ENCODE results near the gene RAB27B. TPM values are rescaled to one million over a fixed set of nuclear protein-coding genes. Genes with fewer than 3 reads are reported as not detected.
"Not testable (repeated sequence)": the region's sequence is repeated elsewhere in the genome, so short reads cannot be mapped to it uniquely, and the experiment has no call there.

RAB27B gene
- total RNA-seq, 1 donor from 2014 or later = 3.4 TPM

DNA sequence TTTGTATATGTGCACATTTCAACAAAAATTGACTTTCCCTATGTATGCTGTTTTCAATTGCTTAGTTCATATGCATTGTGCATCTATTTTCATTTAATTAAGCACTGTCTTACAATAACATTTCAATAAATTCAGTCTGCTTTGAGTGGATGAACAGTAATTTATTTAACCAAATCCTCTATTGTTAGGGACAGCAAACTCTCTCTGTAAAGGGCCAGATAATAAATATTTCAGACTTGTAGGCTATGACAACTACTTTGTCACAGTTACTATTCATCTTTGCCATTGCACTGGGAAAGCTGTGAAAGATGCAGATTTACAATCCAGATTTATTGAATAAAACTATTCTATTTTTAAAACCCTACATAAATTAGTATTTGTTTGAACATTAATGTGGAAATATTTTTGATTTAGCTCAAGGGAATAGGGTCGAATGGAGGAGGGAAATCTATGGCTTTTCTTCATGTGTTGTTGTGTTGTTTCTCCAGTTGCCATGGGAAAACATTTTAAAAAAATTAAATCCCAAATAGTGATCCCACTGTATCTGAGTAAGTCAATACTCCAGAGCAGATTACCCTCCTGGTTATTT is 14.2 kb upstream of the RAB27B start:
- intact Hi-C loops (cut with micrococcal nuclease) = loop anchor here (2.0 kb wide), 1 partner anchor 15 kb away; the partner anchor contains the start of gene RAB27B

DNA sequence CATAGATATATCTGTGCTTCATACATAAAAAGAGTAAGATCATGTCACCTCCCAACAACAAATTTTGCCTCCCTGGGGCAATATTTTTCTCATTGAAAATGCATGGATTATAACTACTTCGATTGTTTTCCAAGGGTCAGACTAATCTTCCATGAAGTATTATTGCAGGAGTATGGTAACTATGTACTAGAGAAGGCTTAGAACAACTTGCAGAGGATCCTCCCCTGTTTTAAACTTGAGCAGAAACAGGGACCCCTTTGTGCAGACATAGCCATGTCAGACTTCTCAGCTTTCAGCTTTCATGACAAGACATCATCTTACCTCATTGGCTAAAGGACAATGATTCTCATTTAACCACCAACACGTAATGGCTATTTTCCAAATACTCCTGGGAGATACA is 13.2 kb upstream of the RAB27B start:
- intact Hi-C loops (cut with micrococcal nuclease) = no loop called here

DNA sequence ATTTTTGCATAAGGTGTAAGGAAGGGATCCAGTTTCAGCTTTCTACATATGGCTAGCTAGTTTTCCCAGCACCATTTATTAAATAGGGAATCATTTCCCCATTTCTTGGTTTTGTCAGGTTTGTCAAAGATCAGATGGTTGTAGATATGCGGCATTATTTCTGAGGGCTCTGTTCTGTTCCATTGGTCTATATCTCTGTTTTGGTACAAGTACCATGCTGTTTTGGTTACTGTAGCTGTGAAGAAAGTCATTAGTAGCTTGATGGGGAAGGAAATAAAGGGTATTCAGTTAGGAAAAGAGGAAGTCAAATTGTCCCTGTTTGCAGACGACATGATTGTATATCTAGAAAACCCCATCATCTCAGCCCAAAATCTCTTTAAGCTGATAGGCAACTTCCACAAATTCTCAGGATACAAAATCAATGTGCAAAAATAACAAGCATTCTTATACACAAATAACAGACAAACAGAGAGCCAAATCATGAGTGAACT is 7.4 kb upstream of the RAB27B start:
- intact Hi-C loops (cut with micrococcal nuclease) = not testable (repeated sequence)

DNA sequence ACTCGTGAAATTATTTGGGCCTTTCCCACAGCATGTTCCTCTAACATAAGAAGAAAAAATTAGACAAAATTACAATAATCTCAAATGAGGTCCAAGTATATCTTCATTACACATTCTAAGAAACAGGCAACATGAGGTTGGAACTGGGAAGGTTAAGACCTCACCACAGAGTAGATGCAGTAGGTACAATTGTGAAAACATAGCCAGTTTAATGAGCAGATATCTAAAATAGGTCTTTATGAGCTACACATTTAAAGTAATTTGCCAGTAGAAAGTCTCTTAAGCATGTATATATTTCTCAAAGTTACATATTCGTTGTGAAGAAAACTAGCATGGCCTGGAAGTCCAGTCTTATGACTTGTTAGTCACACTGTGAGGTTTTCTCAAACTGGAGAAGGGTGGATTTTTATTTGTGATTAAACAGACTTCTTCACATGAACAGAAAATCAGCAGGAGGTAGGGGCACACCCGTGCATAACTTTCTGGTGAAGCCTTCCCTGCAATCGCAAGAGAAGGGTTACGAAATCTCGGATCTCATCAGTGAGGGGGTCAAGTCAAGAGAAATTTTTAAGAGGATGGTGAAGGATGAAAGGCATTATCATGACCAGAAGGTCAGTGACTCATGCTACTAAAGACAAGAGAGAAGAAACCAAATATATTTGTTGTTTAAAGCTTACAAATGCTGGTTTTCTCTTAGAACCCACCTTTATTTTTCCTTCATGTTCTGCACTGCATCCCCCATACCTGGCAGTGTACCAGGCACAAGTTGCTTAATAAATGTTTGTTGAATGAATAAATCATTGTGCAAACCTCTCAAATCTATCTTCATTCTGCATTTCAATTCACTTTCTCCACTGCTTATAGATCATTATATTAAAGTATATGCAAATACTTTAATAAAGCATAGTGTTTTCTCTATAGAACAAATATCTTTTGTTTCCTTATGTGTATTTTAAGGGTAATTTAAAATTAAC is 5.1 kb upstream of the RAB27B start:
- intact Hi-C loops (cut with micrococcal nuclease) = no loop called here

DNA sequence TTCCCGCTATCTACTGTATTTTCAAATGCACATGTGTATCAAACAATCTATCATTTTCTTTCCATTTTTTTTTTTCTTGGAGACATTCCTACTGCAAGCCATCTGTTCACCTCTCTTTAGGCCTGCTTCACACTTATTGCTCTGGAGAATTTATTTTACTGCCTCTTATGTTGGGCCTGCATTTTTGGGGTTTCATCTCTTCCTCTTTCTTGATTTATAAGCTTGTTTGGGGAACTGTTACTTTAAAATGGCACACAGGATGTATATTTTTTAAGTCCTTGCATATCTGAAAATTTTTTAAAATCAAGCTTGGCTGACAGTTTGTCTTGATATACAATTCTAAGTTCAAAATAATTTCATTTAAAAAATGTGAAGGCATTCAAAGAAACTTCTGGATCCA is 3.5 kb upstream of the RAB27B start:
- intact Hi-C loops (cut with micrococcal nuclease) = loop anchor here (1.0 kb wide), 1 partner anchor 114 kb away; no protein-coding TSS in a partner anchor

DNA sequence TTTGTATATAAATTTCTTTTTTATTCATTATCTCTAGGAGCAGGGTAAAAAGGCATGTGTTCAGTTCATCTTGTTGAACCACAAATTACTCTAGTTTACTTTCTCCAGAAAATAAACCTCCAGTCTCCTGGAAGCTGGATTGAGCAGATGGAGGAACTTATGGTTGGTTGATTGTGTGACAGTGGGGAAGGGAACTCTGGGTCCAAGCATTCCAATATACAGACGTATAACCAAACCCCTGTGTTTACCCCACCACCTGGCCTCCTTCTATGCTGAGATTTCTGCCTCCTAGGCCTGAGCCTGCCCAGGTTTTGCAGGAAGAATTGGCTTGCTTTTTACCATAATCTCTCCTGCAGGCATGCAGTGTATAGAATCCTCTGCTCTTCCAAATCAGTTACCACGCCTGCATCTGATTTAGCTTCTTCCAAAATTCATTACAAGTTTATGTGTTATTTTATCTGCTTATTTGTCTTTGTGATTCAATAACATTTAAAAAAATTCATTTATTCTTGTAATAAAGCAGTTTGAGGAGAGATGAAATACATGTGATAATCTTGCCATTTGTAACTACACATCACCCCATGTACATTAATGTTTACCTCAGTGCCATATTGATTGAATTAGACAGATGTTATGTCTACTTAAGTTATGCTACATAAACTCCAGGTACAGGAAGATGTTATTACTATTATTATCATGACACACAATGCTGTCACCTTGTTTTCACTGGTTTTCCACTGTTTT is 2.5 kb upstream of the RAB27B start:
- intact Hi-C loops (cut with micrococcal nuclease) = no loop called here

DNA sequence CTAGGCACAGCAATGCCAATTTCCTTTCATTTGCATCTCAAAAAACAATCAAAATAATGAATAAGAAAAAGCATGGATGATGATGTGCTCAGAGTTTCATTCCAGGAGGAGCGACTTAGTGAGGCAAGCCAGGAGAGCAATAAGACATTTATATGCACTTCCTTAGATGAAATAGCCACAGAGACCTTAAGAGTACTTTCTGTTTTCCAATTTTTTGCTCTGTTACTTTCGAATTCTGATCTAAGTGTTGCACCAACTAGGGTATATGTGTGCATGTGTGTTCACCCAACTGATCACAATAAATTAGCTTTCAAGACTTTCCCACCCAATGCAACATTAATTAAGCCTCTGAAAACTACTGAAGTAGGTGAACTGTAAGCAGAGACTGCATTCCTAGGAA is 709 bp downstream of the RAB27B start:
- intact Hi-C loops (cut with micrococcal nuclease) = loop anchor here (1.0 to 2.0 kb wide), 3 partner anchors 16 to 116 kb away; no protein-coding TSS in a partner anchor

DNA sequence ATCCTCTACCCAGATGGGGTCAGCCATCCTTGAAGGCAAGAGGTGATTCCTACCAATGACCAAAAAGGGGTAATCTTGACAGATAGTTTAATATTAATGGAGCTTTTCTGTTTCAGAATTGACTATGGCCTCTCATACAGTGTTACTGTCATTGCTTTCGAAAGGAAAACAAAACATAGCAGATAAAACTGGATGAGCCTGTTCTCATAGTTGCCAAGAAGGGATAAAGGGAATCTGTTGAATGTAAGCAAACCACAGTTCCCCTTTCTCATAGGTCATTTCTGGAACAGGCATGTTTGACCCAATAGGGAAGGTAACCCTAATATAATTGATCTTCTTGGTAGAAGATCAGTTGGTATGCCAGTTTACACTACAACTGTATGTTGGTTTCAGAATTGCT is 1.6 kb downstream of the RAB27B start:
- intact Hi-C loops (cut with micrococcal nuclease) = loop anchor here (2.0 kb wide), 1 partner anchor 17 kb away; no protein-coding TSS in a partner anchor

DNA sequence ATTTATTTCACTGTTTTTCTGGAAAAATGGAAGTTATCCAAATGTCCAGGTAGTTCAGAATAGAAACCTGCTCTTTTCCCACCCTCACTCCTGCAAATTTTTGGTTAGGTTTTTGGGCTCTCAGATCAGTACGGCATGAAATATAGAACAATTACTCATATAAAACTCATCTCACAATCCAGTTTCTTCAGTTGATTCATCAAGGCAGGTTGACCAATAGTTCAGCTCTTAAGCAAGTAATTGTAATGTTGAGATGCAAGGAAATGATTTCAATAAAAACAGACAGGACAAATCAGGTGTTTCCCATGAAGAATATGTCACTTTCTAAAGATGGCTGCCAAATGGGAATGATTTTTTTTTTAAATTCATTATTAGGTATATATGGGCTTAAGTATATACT is 2.0 kb downstream of the RAB27B start:
- intact Hi-C loops (cut with micrococcal nuclease) = no loop called here

DNA sequence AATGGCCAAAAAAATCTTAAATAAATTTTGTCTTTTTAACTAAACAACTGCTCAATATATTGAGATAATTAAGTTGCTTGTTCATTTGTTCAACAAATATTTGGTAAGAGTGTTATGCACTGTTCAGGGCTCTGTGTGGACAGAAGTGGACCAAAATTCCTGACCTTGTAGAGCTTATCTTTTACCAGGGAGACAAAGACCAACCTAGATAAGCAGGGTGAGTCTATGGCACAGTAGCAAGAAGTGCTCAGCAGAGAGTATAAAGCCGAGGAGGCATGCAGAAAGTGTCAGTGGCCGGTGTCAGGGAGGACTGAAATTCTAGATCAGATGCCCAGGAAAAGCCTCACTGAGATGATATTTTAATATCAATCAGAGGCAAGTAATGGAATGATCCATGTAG is 2.6 kb downstream of the RAB27B start:
- intact Hi-C loops (cut with micrococcal nuclease) = no loop called here

DNA sequence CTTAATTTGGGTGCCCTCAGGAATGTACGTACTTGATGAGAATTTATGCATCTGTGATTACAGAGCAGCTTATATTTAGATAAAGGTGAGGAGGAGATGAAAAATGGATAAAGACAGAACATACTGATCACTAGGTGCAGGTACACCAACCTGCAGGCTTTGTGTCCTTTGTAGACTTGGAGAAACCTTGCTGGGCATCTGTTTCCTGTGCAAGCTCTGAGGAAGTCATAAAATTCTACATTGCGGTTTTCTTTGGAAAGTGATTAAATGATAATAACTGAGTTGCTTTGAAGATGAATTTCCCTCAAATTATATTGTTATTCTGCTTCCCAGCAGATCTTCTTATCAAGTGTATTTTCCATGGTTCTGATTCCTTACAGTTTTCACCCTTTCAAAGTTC is 7.7 kb downstream of the RAB27B start:
- intact Hi-C loops (cut with micrococcal nuclease) = no loop called here

DNA sequence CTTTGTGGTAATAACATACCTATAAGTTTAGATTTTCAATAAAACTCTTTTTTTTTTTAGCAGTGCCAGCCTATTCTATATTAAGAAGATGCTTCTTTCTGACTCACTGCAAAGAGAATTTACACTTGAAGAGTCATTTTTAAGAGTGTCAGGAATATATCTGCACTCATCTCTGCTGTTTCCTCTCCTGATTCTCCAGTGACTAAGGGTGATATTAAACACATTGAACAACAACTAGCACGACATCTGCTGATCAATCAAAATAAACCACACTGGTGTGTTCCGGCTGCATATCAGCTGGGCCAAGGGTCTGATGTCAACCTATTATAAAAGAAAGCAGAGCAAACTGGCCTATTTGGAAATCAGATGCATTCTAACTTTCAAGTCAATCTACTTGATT is 15.0 kb downstream of the RAB27B start:
- intact Hi-C loops (cut with micrococcal nuclease) = no loop called here

DNA sequence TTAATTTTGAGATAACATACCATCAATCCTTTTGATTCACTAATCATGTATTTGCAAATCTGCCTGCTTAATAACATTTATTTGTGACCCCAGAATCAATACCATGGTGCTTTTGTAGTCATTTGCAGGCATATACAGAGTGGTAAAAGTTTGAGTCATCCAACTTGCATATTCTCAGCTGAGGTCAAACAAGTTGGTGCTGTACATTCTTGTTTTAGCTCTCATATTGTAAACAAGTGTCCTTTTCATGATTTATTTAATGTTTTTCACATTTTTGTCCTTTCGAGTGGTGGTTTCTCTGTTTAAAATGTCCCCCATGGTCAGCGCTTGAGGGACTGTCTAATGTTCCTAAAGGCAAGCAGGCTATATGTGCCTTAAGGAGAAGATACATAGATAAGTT is 17.5 kb downstream of the RAB27B start:
- intact Hi-C loops (cut with micrococcal nuclease) = no loop called here

DNA sequence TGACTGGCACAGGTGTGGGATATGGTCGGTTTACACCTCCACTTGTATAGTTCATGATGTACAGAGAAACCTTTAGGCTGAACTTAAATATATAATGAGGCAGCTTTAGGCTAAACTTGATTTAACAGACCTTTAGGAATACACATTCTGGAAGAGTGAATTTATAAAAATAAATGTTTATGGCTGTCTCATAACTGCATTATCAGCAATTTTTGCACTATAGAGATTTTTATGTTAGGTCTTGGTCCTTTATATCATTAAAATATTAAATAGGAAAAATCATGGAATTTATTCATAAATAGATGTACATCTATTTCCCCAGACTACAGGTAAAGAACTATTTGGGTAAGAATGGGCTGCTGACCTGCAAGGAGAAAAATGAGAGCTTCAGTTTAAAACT is 19.8 kb downstream of the RAB27B start:
- intact Hi-C loops (cut with micrococcal nuclease) = no loop called here

DNA sequence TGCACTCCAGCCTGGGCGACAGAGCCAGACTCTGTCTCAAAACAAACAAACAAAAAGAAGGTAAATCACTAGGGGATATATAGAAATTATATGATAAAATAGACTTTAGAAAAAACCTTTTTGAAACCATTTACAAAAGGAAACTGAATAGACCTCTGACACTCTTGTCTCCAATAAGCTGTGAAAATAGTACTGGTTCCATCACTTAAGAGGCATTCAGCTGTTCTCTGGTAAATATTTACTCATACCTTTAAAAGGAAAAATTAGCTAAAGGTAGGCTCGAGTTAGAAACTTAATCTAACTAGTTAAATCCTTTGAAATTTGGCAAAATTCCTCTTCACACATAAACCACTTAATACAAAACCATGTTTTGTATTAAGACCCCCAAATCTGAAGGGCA is 21.4 kb downstream of the RAB27B start:
- intact Hi-C loops (cut with micrococcal nuclease) = no loop called here

DNA sequence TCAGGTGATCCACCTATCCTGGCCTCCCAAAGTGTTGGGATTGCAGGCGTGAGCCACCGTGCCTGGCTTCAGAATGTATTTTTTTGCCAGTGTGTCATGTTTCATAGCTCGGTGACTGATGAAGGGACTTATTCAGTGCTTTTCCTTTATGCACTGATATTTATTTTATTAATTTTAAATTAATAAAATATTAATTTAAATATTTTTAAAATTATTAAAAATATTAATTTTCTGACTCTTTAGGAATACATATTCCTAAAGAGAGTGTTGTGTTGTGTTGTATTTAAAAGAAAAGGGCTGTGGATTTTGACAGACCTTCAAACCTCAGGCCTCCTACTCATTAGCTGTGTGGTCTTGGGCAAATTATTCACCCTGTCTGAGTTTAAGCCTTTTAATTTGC is 22.3 kb downstream of the RAB27B start:
- intact Hi-C loops (cut with micrococcal nuclease) = no loop called here

DNA sequence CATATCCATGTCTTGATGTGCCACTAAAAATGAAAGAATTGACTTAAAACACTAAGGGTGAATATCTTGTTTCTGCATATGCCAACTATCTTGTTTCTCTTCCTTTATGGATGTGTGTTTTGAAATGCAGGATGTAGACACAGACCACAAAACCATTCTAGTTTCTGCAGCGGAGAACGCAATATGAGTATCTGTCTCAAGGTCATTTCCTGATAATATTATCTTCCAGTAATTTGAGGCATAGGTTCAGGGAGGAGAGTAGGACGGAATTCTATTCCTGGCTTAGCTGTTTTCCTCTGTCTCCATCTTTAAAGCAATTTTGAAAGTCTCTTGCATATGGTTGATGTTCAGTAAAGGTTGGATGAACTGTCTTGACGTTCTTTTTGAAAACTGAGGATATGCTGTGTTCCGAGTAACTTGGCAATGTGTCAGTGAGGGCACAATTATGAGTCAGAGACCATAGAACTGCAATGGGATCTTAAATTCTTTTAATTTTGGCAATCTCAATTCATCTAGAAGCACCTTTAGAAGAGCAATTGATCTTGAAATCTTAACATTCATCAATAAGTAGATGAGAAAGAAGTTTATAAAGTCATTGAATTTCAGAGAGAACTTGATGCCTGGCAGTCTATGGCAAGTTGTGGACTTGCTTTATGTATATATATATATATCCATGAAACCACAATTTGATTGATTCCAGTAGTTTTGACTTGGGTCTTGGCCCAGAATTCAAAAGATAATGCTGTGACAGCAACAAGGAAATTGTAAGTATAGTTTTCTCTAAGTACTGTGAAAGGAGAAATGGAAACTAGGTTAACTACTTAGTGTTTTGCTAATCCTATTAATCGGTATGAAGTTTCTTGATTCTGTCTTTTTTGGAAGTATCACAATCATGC is 24.8 kb downstream of the RAB27B start:
- intact Hi-C loops (cut with micrococcal nuclease) = loop anchor here (2.0 kb wide), 1 partner anchor 46 kb away; no protein-coding TSS in a partner anchor

DNA sequence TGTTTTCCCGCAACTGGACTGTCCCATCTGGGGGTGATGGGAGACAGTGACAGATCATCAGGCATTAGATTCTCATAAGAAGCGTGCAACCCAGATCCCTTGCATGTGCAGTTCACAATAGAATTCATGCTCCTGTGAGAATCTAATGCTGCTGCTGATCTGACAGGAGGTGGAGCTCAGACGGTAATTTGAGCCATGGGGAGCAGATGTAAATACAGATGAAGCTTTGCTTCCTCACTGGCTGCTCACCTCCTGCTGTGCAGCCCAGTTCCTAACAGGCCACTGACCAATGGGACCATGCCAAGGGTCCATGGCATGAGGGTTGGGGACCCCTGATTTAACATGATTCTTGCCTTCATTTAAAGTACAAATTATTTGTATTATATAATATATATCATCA is 26.8 kb downstream of the RAB27B start:
- intact Hi-C loops (cut with micrococcal nuclease) = not testable (repeated sequence)

DNA sequence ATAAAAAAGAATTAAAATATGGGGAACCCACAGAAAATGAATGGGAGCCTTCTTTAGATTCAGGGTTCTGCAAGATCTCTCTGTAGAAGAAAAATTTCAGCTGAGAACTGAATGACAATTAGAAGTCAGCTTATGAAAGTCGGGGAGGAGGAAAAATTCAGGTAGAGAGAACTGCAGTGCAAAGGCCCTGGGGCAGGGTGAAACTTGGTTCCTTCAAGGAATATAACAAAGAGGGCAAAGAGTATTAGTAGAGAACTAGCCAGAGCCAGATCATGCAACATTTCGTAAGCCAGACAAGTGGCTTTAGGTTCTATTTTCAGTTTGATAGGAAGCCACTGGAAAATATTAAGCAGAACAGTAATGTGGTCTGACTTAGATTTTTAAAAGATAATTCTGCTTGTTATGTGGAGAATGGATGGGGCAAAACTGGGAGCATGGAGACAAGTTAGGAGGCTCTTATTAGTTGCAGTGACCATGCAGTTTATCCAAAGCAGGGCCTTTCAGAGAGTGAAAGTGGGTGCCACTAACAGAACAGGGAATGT is 27.9 kb downstream of the RAB27B start:
- intact Hi-C loops (cut with micrococcal nuclease) = no loop called here

DNA sequence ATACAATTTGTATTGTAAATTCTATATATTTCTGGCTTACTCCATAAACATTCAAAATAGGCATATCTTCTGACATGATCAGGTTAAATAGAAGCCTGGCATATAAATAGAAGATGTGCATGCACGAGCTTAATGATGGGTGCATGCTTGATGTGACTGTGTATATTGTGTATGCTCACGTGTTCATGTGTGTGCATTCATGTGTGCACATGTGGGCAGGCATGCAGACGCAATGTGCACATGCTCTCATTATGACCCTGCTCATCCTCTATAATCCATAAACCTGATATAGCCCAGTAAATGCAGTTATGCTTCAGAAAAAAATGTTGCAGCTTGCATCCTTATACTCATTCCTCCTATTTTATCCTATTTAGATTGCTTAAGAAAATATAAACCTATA is 29.2 kb downstream of the RAB27B start:
- intact Hi-C loops (cut with micrococcal nuclease) = no loop called here

Measured in T-helper 2 cell treated with Interferon-gamma antibody and Interleukin-4, amounts not matched to agents 100 ng/mL and 5 ng/mL, for 36 hours (primary cell).